Measurements from ENCODE around the gene KLF16. TPM values are rescaled to one million over a fixed set of nuclear protein-coding genes. Genes with fewer than 3 reads are reported as not detected.

The KLF16 gene
- total and polyA plus RNA-seq, 2 experiments from 2014 or later = 8.9 to 20.2 TPM

DNA sequence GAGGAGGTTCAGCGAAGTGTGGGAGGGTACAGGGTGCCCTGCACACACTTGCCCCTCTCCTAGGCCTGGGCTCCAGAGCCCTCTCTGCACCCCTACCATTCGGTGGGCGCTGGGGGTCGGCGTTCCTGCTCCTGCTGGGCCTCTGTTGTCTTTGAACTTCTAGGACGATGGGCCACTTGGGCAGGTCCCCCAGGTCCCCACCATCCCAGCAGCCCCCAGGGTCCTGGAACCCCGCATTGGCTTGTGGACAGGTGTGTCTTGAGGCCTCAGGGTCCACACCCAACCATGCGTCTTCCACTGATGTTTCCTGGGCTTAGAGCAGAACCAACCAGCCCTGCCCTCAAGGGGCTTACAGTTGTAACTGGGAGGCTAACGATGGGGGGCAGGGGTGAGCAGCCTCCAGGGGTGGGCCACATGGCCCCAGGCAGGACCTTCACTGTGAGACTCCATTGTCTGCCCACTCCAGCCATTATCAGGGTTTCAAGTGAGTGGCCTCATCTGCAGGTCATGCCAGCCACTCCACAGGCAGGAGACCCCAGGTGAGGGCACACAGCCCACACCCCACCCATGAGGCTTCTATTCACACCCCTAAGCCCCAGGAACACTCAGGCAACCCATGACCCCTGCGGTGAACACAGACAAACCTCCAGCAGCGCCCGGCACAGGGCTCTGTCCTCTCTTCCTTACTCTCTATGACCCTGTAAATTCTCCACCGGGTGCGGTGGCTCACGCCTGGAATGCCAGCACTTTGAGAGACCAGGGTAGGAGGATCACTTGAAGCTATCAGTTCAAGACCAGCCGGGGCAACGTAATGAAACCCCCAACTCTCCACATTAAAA lies 2.0 kb upstream of the KLF16 start (continued):
- TF ChIP-seq, protein P1, sequence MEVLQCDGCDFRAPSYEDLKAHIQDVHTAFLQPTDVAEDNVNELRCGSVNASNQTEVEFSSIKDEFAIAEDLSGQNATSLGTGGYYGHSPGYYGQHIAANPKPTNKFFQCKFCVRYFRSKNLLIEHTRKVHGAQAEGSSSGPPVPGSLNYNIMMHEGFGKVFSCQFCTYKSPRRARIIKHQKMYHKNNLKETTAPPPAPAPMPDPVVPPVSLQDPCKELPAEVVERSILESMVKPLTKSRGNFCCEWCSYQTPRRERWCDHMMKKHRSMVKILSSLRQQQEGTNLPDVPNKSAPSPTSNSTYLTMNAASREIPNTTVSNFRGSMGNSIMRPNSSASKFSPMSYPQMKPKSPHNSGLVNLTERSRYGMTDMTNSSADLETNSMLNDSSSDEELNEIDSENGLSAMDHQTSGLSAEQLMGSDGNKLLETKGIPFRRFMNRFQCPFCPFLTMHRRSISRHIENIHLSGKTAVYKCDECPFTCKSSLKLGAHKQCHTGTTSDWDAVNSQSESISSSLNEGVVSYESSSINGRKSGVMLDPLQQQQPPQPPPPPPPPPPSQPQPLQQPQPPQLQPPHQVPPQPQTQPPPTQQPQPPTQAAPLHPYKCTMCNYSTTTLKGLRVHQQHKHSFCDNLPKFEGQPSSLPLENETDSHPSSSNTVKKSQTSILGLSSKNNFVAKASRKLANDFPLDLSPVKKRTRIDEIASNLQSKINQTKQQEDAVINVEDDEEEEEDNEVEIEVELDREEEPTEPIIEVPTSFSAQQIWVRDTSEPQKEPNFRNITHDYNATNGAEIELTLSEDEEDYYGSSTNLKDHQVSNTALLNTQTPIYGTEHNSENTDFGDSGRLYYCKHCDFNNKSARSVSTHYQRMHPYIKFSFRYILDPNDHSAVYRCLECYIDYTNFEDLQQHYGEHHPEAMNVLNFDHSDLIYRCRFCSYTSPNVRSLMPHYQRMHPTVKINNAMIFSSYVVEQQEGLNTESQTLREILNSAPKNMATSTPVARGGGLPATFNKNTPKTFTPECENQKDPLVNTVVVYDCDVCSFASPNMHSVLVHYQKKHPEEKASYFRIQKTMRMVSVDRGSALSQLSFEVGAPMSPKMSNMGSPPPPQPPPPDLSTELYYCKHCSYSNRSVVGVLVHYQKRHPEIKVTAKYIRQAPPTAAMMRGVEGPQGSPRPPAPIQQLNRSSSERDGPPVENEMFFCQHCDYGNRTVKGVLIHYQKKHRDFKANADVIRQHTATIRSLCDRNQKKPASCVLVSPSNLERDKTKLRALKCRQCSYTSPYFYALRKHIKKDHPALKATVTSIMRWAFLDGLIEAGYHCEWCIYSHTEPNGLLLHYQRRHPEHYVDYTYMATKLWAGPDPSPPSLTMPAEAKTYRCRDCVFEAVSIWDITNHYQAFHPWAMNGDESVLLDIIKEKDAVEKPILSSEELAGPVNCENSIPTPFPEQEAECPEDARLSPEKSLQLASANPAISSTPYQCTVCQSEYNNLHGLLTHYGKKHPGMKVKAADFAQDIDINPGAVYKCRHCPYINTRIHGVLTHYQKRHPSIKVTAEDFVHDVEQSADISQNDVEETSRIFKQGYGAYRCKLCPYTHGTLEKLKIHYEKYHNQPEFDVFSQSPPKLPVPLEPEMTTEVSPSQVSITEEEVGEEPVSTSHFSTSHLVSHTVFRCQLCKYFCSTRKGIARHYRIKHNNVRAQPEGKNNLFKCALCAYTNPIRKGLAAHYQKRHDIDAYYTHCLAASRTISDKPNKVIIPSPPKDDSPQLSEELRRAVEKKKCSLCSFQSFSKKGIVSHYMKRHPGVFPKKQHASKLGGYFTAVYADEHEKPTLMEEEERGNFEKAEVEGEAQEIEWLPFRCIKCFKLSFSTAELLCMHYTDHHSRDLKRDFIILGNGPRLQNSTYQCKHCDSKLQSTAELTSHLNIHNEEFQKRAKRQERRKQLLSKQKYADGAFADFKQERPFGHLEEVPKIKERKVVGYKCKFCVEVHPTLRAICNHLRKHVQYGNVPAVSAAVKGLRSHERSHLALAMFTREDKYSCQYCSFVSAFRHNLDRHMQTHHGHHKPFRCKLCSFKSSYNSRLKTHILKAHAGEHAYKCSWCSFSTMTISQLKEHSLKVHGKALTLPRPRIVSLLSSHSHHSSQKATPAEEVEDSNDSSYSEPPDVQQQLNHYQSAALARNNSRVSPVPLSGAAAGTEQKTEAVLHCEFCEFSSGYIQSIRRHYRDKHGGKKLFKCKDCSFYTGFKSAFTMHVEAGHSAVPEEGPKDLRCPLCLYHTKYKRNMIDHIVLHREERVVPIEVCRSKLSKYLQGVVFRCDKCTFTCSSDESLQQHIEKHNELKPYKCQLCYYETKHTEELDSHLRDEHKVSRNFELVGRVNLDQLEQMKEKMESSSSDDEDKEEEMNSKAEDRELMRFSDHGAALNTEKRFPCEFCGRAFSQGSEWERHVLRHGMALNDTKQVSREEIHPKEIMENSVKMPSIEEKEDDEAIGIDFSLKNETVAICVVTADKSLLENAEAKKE (CRISPR knock-in tag; IDR thresholded peaks at IDR 0.05) = no peak
- no peak for TF ChIP-seq EZH2phosphoT487 (IDR thresholded peaks at IDR 0.05; ENCODE audit: unreplicated experiment)

DNA sequence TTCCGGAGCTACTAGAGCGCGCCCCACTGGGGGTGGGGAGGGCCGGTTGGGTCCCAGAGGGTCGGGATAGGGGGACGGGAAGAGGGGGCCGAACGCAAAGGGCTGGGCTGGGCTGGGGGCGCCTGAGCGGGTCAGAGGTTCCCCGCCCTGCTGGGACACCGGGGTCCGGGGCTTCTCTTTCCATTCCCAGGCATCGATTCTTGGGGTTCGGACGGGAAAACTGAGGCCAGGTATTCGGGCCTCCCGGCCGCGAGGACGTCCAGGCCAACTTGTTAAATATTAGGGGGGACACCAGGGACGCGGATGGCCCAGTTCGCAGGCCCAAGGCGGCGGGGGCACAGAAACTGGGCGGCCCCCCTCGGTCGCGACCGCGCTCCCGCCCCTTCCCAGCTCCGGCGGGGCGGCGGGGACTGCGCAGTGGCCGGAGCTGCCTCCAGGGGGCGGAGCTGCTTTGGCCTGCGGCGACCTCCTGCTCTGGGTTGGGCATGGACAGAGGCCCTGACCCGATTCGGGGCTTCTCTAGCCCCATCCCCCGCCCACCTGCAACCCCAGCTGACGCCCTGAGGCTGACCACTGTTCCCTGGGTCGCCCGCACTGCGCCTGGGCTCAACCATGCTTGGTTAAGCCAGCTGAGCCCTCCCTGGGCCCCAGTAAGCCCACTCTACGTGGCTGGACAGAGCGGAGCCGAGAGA lies 1.2 kb upstream of the KLF16 start:
- H3F3A ChIP-seq (replicated peaks; ENCODE audit: low read depth) = 0 out of 2 replicates have a peak, but pooled peaks cover 6% of the 10 kb centered on the region
- peaks cover 16% of the 10 kb centered on the region for H3K27me3 ChIP-seq (ENCODE audit: insufficient read depth)
- H3K27ac ChIP-seq (ENCODE audit: low read depth) = peak overlapping the region; percentile 98
- peaks cover 30% of the 10 kb centered on the region for H3K79me2 ChIP-seq (replicated peaks; ENCODE audit: insufficient read depth)
- no peaks in the 10 kb centered on the region for H3K36me3 ChIP-seq (ENCODE audit: insufficient read depth)
- peak overlapping the region; percentile 78 for H3K4me3 Mint-ChIP-seq
- no peaks in the 10 kb centered on the region for H3K9me2 ChIP-seq (ENCODE audit: insufficient read depth)
- peak; percentile 90 for DNase-seq (ENCODE audit: low spot score)
- peaks cover 17% of the 10 kb centered on the region; the same call in 2 of the 3 replicates for H3K4me1 Mint-ChIP-seq
- peaks cover 28% of the 10 kb centered on the region for H3K4me1 ChIP-seq (ENCODE audit: insufficient read depth)
- H4K20me1 ChIP-seq (replicated peaks; ENCODE audit: insufficient read depth) = peaks cover 8% of the 10 kb centered on the region; the same call in 1 of the 2 replicates
- peak overlapping the region; percentile 94 for H3K4me2 ChIP-seq
- peak overlapping the region; percentile 92 for H3K4me3 ChIP-seq
- peak; percentile 78 for ATAC-seq
- no peaks in the 10 kb centered on the region; the same call in 2 of the 3 replicates for H3K36me3 Mint-ChIP-seq (ENCODE audit: low read depth)
- H3K27me3 Mint-ChIP-seq (ENCODE audit: insufficient read depth, low read depth, poor library complexity) = peaks cover 20% of the 10 kb centered on the region
- peak overlapping the region; percentile 69; the same call in 1 of the 2 replicates for H2AFZ ChIP-seq
- H3K27ac Mint-ChIP-seq = peak overlapping the region; percentile 94
- no peaks in the 10 kb centered on the region for H3K9me3 Mint-ChIP-seq
- TF ChIP-seq ZNF331 (CRISPR knock-in tag; IDR thresholded peaks at IDR 0.05; ENCODE audit: low read depth) = no peak
- TF ChIP-seq STAT1 (IDR thresholded peaks at IDR 0.05; ENCODE audit: unreplicated experiment) = no peak
- TF ChIP-seq, protein P2, sequence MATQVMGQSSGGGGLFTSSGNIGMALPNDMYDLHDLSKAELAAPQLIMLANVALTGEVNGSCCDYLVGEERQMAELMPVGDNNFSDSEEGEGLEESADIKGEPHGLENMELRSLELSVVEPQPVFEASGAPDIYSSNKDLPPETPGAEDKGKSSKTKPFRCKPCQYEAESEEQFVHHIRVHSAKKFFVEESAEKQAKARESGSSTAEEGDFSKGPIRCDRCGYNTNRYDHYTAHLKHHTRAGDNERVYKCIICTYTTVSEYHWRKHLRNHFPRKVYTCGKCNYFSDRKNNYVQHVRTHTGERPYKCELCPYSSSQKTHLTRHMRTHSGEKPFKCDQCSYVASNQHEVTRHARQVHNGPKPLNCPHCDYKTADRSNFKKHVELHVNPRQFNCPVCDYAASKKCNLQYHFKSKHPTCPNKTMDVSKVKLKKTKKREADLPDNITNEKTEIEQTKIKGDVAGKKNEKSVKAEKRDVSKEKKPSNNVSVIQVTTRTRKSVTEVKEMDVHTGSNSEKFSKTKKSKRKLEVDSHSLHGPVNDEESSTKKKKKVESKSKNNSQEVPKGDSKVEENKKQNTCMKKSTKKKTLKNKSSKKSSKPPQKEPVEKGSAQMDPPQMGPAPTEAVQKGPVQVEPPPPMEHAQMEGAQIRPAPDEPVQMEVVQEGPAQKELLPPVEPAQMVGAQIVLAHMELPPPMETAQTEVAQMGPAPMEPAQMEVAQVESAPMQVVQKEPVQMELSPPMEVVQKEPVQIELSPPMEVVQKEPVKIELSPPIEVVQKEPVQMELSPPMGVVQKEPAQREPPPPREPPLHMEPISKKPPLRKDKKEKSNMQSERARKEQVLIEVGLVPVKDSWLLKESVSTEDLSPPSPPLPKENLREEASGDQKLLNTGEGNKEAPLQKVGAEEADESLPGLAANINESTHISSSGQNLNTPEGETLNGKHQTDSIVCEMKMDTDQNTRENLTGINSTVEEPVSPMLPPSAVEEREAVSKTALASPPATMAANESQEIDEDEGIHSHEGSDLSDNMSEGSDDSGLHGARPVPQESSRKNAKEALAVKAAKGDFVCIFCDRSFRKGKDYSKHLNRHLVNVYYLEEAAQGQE (IDR thresholded peaks at IDR 0.05; ENCODE audit: unreplicated experiment) = no peak
- TF ChIP-seq CREB1 (CRISPR knock-in tag; IDR thresholded peaks at IDR 0.05; ENCODE audit: low read depth) = peak; percentile 43; the same call in 1 of the 2 replicates
- no peak for TF ChIP-seq EZH2phosphoT487 (IDR thresholded peaks at IDR 0.05; ENCODE audit: unreplicated experiment)
- no peak for TF ChIP-seq NANOG (IDR thresholded peaks at IDR 0.05; ENCODE audit: borderline replicate concordance)
- no peak for TF ChIP-seq JUNB (IDR thresholded peaks at IDR 0.05; ENCODE audit: unreplicated experiment)
- no peak for TF ChIP-seq ZNF114 (CRISPR knock-in tag; IDR thresholded peaks at IDR 0.05)
- TF ChIP-seq, protein P3, sequence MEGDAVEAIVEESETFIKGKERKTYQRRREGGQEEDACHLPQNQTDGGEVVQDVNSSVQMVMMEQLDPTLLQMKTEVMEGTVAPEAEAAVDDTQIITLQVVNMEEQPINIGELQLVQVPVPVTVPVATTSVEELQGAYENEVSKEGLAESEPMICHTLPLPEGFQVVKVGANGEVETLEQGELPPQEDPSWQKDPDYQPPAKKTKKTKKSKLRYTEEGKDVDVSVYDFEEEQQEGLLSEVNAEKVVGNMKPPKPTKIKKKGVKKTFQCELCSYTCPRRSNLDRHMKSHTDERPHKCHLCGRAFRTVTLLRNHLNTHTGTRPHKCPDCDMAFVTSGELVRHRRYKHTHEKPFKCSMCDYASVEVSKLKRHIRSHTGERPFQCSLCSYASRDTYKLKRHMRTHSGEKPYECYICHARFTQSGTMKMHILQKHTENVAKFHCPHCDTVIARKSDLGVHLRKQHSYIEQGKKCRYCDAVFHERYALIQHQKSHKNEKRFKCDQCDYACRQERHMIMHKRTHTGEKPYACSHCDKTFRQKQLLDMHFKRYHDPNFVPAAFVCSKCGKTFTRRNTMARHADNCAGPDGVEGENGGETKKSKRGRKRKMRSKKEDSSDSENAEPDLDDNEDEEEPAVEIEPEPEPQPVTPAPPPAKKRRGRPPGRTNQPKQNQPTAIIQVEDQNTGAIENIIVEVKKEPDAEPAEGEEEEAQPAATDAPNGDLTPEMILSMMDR (conservative IDR thresholded peaks at IDR 0.05; ENCODE audit: low read depth in 2 of 2) = peak; percentile 52 to 77
- peak; percentile 15; the same call in 1 of the 2 replicates for TF ChIP-seq POLR2AphosphoS5 (IDR thresholded peaks at IDR 0.05; ENCODE audit: low read depth)

Data from GM23338 (cell line).